PFSK-1 (cell line): ENCODE measurements around the gene WDFY2.

Experiments
- FOXP2 ChIP-seq: optimal IDR thresholded peaks from 2 replicates; pipeline ENCODE3; 2011; ENCODE audit warnings: borderline replicate concordance, control low read depth, inconsistent platforms; ENCODE audit not compliant: insufficient read depth; ENCODE audit errors: extremely low read length, extremely low read depth
- POLR2AphosphoS5 ChIP-seq: IDR thresholded peaks from 2 replicates; pipeline ENCODE4 v1.6.1; 2012; ENCODE audit warnings: low read depth, mild to moderate bottlenecking, control low read depth, low read length, moderate library complexity
- SIN3A ChIP-seq: IDR thresholded peaks from 2 replicates; pipeline ENCODE4 v1.6.1; 2012; ENCODE audit warnings: mild to moderate bottlenecking, low read length, moderate library complexity, borderline replicate concordance; ENCODE audit not compliant: insufficient read depth
- TAF1 ChIP-seq: IDR thresholded peaks from 2 replicates; pipeline ENCODE4 v1.6.1; 2012; ENCODE audit warnings: low read length, control low read depth, borderline replicate concordance; ENCODE audit not compliant: insufficient read depth
- TF ChIP-seq, protein P1 (sequence below), 2 experiments: IDR thresholded peaks; 2 replicates each; pipeline versions ENCODE4 v1.6.1 to v1.8.0; 2011 to 2012; ENCODE audit warnings: low read depth in 2 of 2, low read length in 2 of 2, control low read depth in 1 of 2, inconsistent platforms in 1 of 2, mild to moderate bottlenecking in 1 of 2, moderate library complexity in 1 of 2; ENCODE audit not compliant: insufficient read depth in 1 of 2

DNA sequence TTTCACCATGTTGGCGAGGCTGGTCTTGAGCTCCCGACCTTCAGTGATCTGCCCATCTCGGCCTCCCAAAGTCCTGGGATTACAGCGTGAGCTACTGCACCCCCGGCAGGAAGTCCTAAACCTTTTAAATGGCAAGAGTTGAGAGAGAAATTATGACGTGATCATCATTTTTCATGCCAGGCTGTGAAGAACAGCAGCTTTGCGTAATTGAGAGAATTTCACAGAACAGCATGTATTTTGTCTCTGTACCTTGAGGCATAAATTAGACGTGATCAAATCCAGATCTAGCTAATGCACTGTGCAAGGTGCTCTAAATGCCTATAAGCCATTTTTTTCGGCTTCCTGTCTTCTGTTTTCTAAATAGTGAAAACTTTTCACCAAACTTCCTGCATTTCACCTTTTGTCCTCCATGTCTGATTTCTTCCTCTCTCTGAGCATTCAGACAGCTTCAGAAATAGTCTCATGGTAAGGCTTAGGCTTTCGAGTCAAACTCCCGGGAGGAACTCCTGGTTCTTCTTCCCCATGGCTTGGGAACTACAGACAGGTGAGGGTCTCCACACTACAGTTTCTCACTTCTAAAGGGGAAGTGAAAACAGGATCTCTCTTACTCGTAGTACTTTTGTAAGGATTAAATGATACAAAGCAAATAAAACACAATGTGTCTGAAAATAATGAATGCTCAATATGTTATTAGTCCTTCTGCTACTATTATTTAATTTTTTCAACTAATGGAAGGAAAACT is 51.0 kb downstream of the WDFY2 start:
- TF ChIP-seq SIN3A (no peak), TAF1 (no peak), FOXP2 (no peak), POLR2AphosphoS5 (no peak)
- TF ChIP-seq, protein P1, sequence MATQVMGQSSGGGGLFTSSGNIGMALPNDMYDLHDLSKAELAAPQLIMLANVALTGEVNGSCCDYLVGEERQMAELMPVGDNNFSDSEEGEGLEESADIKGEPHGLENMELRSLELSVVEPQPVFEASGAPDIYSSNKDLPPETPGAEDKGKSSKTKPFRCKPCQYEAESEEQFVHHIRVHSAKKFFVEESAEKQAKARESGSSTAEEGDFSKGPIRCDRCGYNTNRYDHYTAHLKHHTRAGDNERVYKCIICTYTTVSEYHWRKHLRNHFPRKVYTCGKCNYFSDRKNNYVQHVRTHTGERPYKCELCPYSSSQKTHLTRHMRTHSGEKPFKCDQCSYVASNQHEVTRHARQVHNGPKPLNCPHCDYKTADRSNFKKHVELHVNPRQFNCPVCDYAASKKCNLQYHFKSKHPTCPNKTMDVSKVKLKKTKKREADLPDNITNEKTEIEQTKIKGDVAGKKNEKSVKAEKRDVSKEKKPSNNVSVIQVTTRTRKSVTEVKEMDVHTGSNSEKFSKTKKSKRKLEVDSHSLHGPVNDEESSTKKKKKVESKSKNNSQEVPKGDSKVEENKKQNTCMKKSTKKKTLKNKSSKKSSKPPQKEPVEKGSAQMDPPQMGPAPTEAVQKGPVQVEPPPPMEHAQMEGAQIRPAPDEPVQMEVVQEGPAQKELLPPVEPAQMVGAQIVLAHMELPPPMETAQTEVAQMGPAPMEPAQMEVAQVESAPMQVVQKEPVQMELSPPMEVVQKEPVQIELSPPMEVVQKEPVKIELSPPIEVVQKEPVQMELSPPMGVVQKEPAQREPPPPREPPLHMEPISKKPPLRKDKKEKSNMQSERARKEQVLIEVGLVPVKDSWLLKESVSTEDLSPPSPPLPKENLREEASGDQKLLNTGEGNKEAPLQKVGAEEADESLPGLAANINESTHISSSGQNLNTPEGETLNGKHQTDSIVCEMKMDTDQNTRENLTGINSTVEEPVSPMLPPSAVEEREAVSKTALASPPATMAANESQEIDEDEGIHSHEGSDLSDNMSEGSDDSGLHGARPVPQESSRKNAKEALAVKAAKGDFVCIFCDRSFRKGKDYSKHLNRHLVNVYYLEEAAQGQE (IDR thresholded peaks at IDR 0.05; ENCODE audit: insufficient read depth in 1 of 2, low read depth in 2 of 2, low read length in 2 of 2): no peak
